Testis (tissue), 3 donors: ENCODE measurements around the gene MAP3K1. TPM values are rescaled to one million over a fixed set of nuclear protein-coding genes. Genes with fewer than 3 reads are reported as not detected.

Experiments
- DNase-seq: peaks from one replicate; pipeline ENCODE4 v3.0.0-alpha.2; 2019
- H3K27ac ChIP-seq, 2 donors: fragments of 200-600 bp; sonication (generic); one replicate each; pipeline ENCODE4 v1.5.1; 2019
- H3K27me3 ChIP-seq: fragments of 200-600 bp; sonication (generic); one replicate; pipeline ENCODE4 v1.5.1; 2019
- H3K36me3 ChIP-seq: fragments of 200-600 bp; sonication (generic); one replicate; pipeline ENCODE4 v1.5.1; 2017; ENCODE audit warnings: low read depth; ENCODE audit errors: missing control alignments
- H3K4me1 ChIP-seq: fragments of 200-600 bp; sonication (generic); one replicate; pipeline ENCODE4 v1.5.1; 2019
- H3K4me3 ChIP-seq, 2 donors: fragments of 200-600 bp; sonication (generic); one replicate each; pipeline ENCODE4 v1.5.1; 2017 to 2019
- H3K9me3 ChIP-seq: fragments of 200-600 bp; sonication (generic); one replicate; pipeline ENCODE4 v1.5.1; 2017
- POLR2A ChIP-seq: fragments of 450-650 bp; IDR thresholded peaks from one replicate; pipeline ENCODE4 v1.6.1; 2017; ENCODE audit warnings: antibody characterized with exemption, mild to moderate bottlenecking, moderate library complexity
- WGBS, 2 donors: methylation state at CpG; one replicate each; pipeline ENCODE4 v1.1.5; 2018; 5-methylcytosine and 5-hydroxymethylcytosine counted together
- intact Hi-C: fragments of 100-400 bp; cut with DNase I; formaldehyde crosslinking; loops from one replicate; pipeline ENCODE4 v1.15.1; 2023; ENCODE audit warnings: low total_unique reads
- polyA plus RNA-seq: library from polyadenylated mRNA; stranded (reverse); fragments of 350-450 nt; fragmentation: Illumina TruSeq; extraction: RNeasy Lipid Tissue Mini Kit (QIAGEN cat#74804); gene quantifications from one replicate; pipeline ENCODE4 v1.2.3, GENCODE V29; 2014; ENCODE audit warnings: low read depth, low replicate concordance; ENCODE audit not compliant: insufficient read depth
- total RNA-seq, 2 donors: library from RNA; depleted of rRNA; stranded (reverse); fragments of >200 nt; gene quantifications; one replicate each; pipeline ENCODE4 v1.2.3, GENCODE V29; 2016
- TF ChIP-seq, protein P1 (sequence below), 3 experiments: fragments of 450-650 bp in 2 of 3; fragments of 200-600 bp in 1 of 3; sonication (generic) in 1 of 3; IDR thresholded peaks; one replicate each; pipeline ENCODE4 v1.5.1; 2016 to 2019; ENCODE audit warnings: antibody characterized with exemption in 3 of 3, mild to moderate bottlenecking in 2 of 3, moderate library complexity in 1 of 3

The MAP3K1 gene
- total and polyA plus RNA-seq, 3 donors from 2014 or later: 20.4 to 52.0 (median 42.5) TPM

DNA sequence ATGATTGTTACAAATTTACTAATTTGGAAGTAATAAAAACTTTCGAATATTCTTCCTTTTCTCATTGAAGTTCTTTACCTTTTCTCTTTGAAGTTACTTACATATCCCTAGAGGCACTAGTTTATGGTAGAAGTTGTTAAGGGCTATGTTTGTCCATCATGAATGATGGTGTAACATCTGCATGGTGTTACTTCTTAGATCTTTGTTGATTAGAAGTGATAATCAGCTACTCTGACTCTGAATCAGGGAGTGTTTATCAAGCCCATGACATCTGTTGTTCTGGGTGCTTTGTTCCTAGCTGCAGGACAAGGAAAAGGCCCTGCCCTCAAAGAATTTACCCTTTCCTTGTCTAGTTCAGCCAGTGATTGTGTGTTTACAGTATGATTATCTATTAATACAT is 32.9 kb downstream of the MAP3K1 start:
- DNase-seq: no peak
- peak overlapping the region in 1 of 2 donors; percentile 6 for H3K27ac ChIP-seq
- H3K9me3 ChIP-seq: no peaks in the 10 kb centered on the region
- no peak overlapping the region for H3K4me3 ChIP-seq
- WGBS, 2 donors: 48 to 66% methylated on average over 1 of the region's 1 CpG
- intact Hi-C loops: no loop called here
- no peaks in the 10 kb centered on the region for H3K36me3 ChIP-seq
- H3K27me3 ChIP-seq: no peaks in the 10 kb centered on the region
- TF ChIP-seq, protein P1, sequence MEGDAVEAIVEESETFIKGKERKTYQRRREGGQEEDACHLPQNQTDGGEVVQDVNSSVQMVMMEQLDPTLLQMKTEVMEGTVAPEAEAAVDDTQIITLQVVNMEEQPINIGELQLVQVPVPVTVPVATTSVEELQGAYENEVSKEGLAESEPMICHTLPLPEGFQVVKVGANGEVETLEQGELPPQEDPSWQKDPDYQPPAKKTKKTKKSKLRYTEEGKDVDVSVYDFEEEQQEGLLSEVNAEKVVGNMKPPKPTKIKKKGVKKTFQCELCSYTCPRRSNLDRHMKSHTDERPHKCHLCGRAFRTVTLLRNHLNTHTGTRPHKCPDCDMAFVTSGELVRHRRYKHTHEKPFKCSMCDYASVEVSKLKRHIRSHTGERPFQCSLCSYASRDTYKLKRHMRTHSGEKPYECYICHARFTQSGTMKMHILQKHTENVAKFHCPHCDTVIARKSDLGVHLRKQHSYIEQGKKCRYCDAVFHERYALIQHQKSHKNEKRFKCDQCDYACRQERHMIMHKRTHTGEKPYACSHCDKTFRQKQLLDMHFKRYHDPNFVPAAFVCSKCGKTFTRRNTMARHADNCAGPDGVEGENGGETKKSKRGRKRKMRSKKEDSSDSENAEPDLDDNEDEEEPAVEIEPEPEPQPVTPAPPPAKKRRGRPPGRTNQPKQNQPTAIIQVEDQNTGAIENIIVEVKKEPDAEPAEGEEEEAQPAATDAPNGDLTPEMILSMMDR (IDR thresholded peaks at IDR 0.05): no peak
- no peak for TF ChIP-seq POLR2A
- H3K4me1 ChIP-seq: peaks cover 49% of the 10 kb centered on the region

DNA sequence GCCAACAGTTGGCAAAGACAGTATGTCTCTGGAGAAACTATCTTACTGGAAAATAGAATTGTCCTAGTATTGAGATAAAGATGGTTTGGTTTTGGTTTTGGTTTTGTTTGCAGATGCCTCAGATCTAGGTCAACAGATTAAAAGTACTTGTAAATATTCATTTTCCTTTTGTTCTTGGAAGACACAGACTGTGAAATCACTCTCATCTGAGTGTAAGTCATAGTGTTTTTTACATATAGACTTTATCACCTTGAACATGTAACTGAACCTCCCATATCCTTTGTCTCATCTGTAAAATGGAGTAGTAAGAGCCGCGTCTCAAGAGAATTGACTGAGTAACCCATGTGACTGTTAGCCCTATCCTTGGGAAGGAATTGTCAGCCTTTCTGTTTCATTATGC is 34.3 kb downstream of the MAP3K1 start:
- no peaks in the 10 kb centered on the region for H3K9me3 ChIP-seq
- no peak overlapping the region for H3K4me3 ChIP-seq
- H3K27ac ChIP-seq: peak overlapping the region; percentile 21 to 42
- peaks cover 48% of the 10 kb centered on the region for H3K4me1 ChIP-seq
- DNase-seq: no peak
- H3K27me3 ChIP-seq: no peaks in the 10 kb centered on the region
- TF ChIP-seq POLR2A: no peak
- TF ChIP-seq, protein P1 (IDR thresholded peaks at IDR 0.05): no peak
- intact Hi-C loops: no loop called here
- 54 to 76% methylated on average over 2 of the region's 2 CpGs for WGBS, 2 donors
- H3K36me3 ChIP-seq: no peaks in the 10 kb centered on the region

DNA sequence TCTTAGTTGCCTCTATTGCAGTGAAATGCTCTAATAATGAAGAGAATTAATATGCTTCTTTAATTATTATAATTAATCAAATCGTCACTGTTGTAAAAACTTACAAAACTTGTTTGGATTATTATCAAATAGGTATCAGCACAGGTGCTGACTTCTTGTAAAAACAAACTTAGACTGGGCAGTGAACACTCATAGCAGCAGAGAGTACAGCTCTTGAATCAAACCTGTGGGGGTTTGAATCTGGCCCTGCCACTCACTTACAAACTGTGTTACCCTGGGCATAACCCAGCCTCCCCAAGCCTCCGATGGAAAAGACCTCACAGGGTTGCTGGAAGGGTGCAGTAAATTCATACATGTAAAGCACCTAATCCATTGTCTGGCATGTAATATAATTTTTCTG is 35.1 kb downstream of the MAP3K1 start:
- H3K36me3 ChIP-seq: no peaks in the 10 kb centered on the region
- intact Hi-C loops: no loop called here
- TF ChIP-seq, protein P1 (IDR thresholded peaks at IDR 0.05): no peak
- TF ChIP-seq POLR2A: no peak
- H3K4me1 ChIP-seq: peaks cover 41% of the 10 kb centered on the region
- peak overlapping the region in 1 of 2 donors; percentile 21 for H3K27ac ChIP-seq
- no peaks in the 10 kb centered on the region for H3K9me3 ChIP-seq
- DNase-seq: no peak
- no peaks in the 10 kb centered on the region for H3K27me3 ChIP-seq
- 77 to 86% methylated on average over 2 of the region's 2 CpGs for WGBS, 2 donors
- no peak overlapping the region for H3K4me3 ChIP-seq

DNA sequence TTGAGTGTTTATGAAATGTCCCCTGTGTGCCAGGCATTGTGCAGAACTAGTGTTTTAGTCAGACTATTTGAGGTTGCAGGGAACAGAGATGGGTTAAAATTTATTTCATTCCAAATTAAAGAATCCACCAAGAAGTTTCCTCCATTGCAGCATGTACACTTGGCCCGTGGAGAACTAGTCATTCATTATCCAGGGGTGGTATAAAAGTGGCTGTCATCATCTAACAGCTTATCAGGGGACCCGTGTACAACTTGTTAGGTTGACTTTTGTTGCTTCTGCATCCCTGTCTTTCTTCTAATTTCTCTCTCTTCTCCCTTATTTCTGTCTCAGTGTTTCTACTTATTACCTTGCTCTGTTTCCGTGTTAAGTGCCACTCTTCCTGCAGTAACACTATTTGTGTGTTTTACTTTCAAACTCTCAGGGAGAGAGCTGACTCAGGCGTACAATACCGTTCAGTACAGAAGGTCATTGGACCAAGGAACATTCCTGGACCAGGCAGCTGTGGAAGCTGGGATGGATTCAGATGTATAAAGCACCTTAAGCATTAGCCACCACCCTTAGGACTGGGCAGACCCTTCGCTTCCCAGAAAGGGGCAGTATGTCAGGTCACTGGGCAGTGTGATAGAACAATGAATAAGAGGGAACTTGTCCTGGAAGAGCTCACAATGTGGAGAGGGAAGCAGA is 36.1 kb downstream of the MAP3K1 start:
- DNase-seq: no peak
- Histone ChIP-seq H3K4me3 (no peak overlapping the region), H3K4me1 (peaks cover 37% of the 10 kb centered on the region), H3K9me3 (no peaks in the 10 kb centered on the region), H3K27ac (peak overlapping the region in 1 of 2 donors; percentile 43), H3K27me3 (no peaks in the 10 kb centered on the region), H3K36me3 (no peaks in the 10 kb centered on the region)
- 42 to 47% methylated on average over 6 of the region's 6 CpGs for WGBS, 2 donors
- no peak for TF ChIP-seq POLR2A
- TF ChIP-seq, protein P1 (IDR thresholded peaks at IDR 0.05): no peak
- intact Hi-C loops: no loop called here
